Psoas muscle (tissue), 8 donors: ENCODE results near the gene PPP4R3B. TPM values are rescaled to one million over a fixed set of nuclear protein-coding genes. Genes with fewer than 3 reads are reported as not detected.

Experiments
- ATAC-seq, 4 donors: fragments of 200-7000 bp; cut with Tn5 transposase; one replicate each; pipeline ENCODE4 v1.9.1; 2020; ENCODE audit warnings: moderate library complexity in 3 of 4, mild to moderate bottlenecking in 2 of 4
- DNase-seq, 2 donors: peaks; one replicate each; pipeline ENCODE4 v3.0.0-alpha.2; 2020
- H3K27ac ChIP-seq: fragments of 200-600 bp; one replicate; pipeline ENCODE4 v1.8.0; 2022
- H3K27me3 ChIP-seq, 3 donors: fragments of 200-600 bp in 1 of 3; one replicate each; pipeline versions ENCODE4 v1.6.1 to v1.8.0; 2013 to 2022; ENCODE audit warnings: low read length in 2 of 3, mild to moderate bottlenecking in 2 of 3, moderate library complexity in 1 of 3; ENCODE audit not compliant: insufficient read depth in 3 of 3
- H3K36me3 ChIP-seq, 2 donors: fragments of 200-600 bp in 1 of 2; one replicate each; pipeline versions ENCODE4 v1.6.1 to v1.8.0; 2013 to 2022; ENCODE audit warnings: low read depth in 1 of 2, mild to moderate bottlenecking in 1 of 2, moderate library complexity in 1 of 2; ENCODE audit not compliant: insufficient read depth in 1 of 2
- H3K4me1 ChIP-seq: fragments of 200-600 bp; one replicate; pipeline ENCODE4 v1.8.0; 2022
- H3K4me3 ChIP-seq: fragments of 200-600 bp; one replicate; pipeline ENCODE4 v1.8.0; 2022; ENCODE audit warnings: mild to moderate bottlenecking
- H3K9me3 ChIP-seq: fragments of 200-600 bp; one replicate; pipeline ENCODE4 v1.8.0; 2022
- CTCF ChIP-seq: fragments of 200-600 bp; IDR thresholded peaks from one replicate; pipeline ENCODE4 v1.8.0; 2022; ENCODE audit warnings: antibody characterized with exemption
- WGBS, 3 donors: extraction: QIAGEN DNeasy Blood & Tissue Kit; methylation state at CpG; one replicate each; pipeline versions ENCODE4 v1.1.6 to v1.1.7; 2013; 5-methylcytosine and 5-hydroxymethylcytosine counted together
- intact Hi-C, 2 donors: fragments of 100-400 bp; cut with DNase I; formaldehyde crosslinking; loops; one replicate each; pipeline versions ENCODE4 v1.11.0 to v1.14.2; 2022
- polyA plus RNA-seq, 3 donors: library from polyadenylated mRNA; stranded (reverse); fragments of 200-250 nt; gene quantifications; one replicate each; pipeline ENCODE4 v1.2.3, GENCODE V29; 2013
- total RNA-seq, 4 donors: library from RNA; stranded (reverse); fragmentation: NEBNext Ultra II Directional in 2 of 4; extraction: Animal tissue kit (Norgen Biotek cat#: 25700) in 2 of 4; gene quantifications; one replicate each; pipeline versions ENCODE4 v1.2.1 to v1.2.4, GENCODE V29; 2021 to 2023
- donor health status: healthy with polysubstance abuse.
- donor health status: DM: no; HTN: no; CAD: no; lungs with moderate emphysema.
- donor health status: Bipolar disorder and iron deficiency.
- donor health status: healthy.
- donor health status: DM: yes; HTN: yes; CAD: no.
- donor health status: DM: no; HTN: no; CAD: no.
- donor health status: DM: no; HTN: no; CAD: no.
- donor health status: DM: yes; HTN: yes; CAD: no.

PPP4R3B gene
- total and polyA plus RNA-seq, 7 donors: 11.8 to 32.8 (median 21.0) TPM

GRCh38 chr2:55547001-55547400, 70.4 kb downstream of the PPP4R3B start:
- 82 to 92% (median 89%) methylated on average over 1 of the region's 1 CpG for WGBS, 3 donors
- H3K36me3 ChIP-seq: peaks cover 0 to 63% of the 10 kb centered on the region in 2 donors
- no peak for TF ChIP-seq CTCF

DNA sequence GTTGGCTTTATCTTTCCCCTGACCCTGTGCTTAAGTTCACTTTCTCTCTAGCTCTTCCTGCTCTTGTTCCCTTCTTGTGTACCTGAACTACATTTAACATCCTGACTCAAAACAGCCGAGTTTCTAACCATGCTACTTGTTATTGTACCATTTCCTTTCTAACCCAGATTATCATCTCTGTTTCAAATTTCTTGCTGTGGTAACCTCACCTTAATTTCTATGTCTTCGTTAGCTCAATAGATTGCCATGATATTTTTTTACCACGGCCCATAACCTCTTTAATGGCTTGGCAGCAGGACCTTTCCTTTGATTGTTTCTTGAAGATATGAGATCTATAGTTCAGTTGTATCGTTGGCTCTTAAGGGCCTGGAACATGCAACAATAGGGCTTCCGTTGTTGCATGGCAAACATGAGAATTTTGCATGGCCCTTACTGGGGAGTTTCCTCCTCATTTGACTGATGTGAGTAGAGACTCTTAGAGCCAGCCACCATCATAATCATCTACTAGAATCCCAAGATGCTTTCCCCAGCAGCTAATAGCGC, 86.8 kb downstream of the PPP4R3B start:
- Histone ChIP-seq H3K4me1 (no peaks in the 10 kb centered on the region), H3K27me3 (no peaks in the 10 kb centered on the region), H3K36me3 (peaks cover 0 to 62% of the 10 kb centered on the region in 2 donors), H3K27ac (no peak overlapping the region), H3K9me3 (no peaks in the 10 kb centered on the region), H3K4me3 (no peak overlapping the region)
- ATAC-seq (no peak), DNase-seq (no peak)
- WGBS, 3 donors: 79 to 87% (median 85%) methylated on average over 6 of the region's 6 CpGs
- TF ChIP-seq CTCF: no peak
- intact Hi-C loops: no loop called here

More at GRCh38 chr2:55547001-55547400, 70.4 kb downstream of the PPP4R3B start:
- H3K9me3 ChIP-seq: no peaks in the 10 kb centered on the region
- ATAC-seq (no peak), DNase-seq (no peak)
- no peak overlapping the region for H3K4me3 ChIP-seq
- intact Hi-C loops: no loop called here
- no peak overlapping the region for H3K27ac ChIP-seq
- H3K4me1 ChIP-seq: no peaks in the 10 kb centered on the region
- H3K27me3 ChIP-seq: no peaks in the 10 kb centered on the region

DNA sequence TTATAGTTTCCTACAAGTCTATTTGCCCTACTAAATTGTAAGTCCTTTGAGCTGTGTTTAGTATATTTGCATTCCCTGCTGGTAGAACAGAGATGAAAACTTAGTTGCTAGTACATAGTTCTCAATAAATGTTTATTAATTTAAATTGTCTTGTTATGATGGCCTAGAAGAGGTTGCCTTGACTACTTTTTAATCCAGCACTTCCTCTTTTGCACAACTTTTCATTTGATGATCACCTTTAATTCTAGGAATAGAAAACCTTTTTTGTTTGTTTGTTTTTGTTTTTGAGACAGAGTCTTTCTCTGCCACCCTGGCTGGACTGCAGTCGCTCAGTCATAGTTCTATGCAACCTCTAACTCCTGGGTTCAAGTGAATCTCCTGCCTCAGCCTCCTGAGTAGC, 91.2 kb downstream of the PPP4R3B start:
- Histone ChIP-seq H3K27me3 (no peaks in the 10 kb centered on the region), H3K9me3 (no peaks in the 10 kb centered on the region), H3K4me3 (no peak overlapping the region), H3K36me3 (peaks cover 0 to 72% of the 10 kb centered on the region in 2 donors), H3K27ac (no peak overlapping the region), H3K4me1 (no peaks in the 10 kb centered on the region)
- intact Hi-C loops: no loop called here
- no peak for DNase-seq
- TF ChIP-seq CTCF: no peak
- ATAC-seq: no peak
- 100% methylated on average over 1 of the region's 1 CpG for WGBS, 3 donors

GRCh38 chr2:55524884-55525437, 92.5 kb downstream of the PPP4R3B start:
- Histone ChIP-seq H3K9me3 (no peaks in the 10 kb centered on the region), H3K4me1 (peaks cover 6% of the 10 kb centered on the region), H3K27ac (no peak overlapping the region), H3K27me3 (no peaks in the 10 kb centered on the region), H3K36me3 (peaks cover 0 to 60% of the 10 kb centered on the region in 2 donors), H3K4me3 (no peak overlapping the region)
- no peak for ATAC-seq
- TF ChIP-seq CTCF: no peak
- 91 to 99% (median 98%) methylated on average over 5 of the region's 5 CpGs for WGBS, 3 donors
- DNase-seq: no peak
- intact Hi-C loops: no loop called here
